K562 (cell line): ENCODE results near the gene PKHD1. TPM values are rescaled to one million over a fixed set of nuclear protein-coding genes. Genes with fewer than 3 reads are reported as not detected.

Source experiments
- ATAC-seq: fragments of 200-7000 bp; cut with Tn5 transposase; 3 replicates; pipeline ENCODE4 v1.9.1; 2020; ENCODE audit warnings: moderate library complexity
- BruUV-seq: library from RNA; stranded (reverse); fragments of 400-500 nt; replicated peaks from 2 replicates; lab custom pipeline; 2021; lab: Mats Ljungman, UMichigan
- CTCF ChIA-PET: fragments of 300-600 bp; formaldehyde crosslinking; extraction: SDS; loops from one replicate; lab custom pipeline; 2021; ENCODE audit warnings: low intra/inter-chr PET ratio; lab: Yijun Ruan, JAX
- POLR2A ChIA-PET: fragments of 300-600, 350-650 bp; sonication (Branson Sonifier 250); formaldehyde crosslinking; extraction: SDS; loops from one replicate; lab custom pipeline; 2021; ENCODE audit warnings: antibody characterized with exemption, inconsistent platforms; lab: Yijun Ruan, JAX
- DNase-seq, 4 experiments: peaks; one replicate each; pipeline versions ENCODE4 v3.0.0 to v3.0.0-alpha.2; 2011 to 2018; ENCODE audit warnings: low spot score in 3 of 4, mixed read lengths in 3 of 4; ENCODE audit errors: extremely low read depth in 1 of 4
- FAIRE-seq: peaks from 2 replicates; lab custom pipeline; 2011; peaks lifted over from hg19 to GRCh38; lab: Jason Lieb, UNC
- H2AFZ ChIP-seq: 2 replicates; pipeline ENCODE4 v1.6.0; 2011; ENCODE audit warnings: low read depth, low read length, control low read depth, inconsistent platforms
- H3K27ac ChIP-seq: fragments of 200-600 bp; 3 replicates; pipeline ENCODE4 v1.8.0; 2011; ENCODE audit warnings: low read depth, mild to moderate bottlenecking, control low read depth, inconsistent platforms, low read length, moderate library complexity, mixed read lengths; ENCODE audit errors: extremely low read depth
- H3K27me3 ChIP-seq, 2 experiments: fragments of 300-600 bp in 1 of 2; 2 replicates in 1 of 2; 3 replicates in 1 of 2; pipeline versions ENCODE4 v1.6.0 to v1.8.0; 2011; ENCODE audit warnings: inconsistent platforms in 2 of 2, low read length in 2 of 2, mild to moderate bottlenecking in 1 of 2, mixed read lengths in 1 of 2, moderate library complexity in 1 of 2; ENCODE audit not compliant: control insufficient read depth in 2 of 2, insufficient read depth in 2 of 2
- H3K36me3 ChIP-seq: fragments of 300-600 bp; 3 replicates; pipeline ENCODE4 v1.8.0; 2011; ENCODE audit warnings: mild to moderate bottlenecking, low read length, inconsistent platforms; ENCODE audit not compliant: control insufficient read depth, insufficient read depth
- H3K4me1 ChIP-seq, 2 experiments: fragments of 200-600 bp in 1 of 2; replicated peaks in 1 of 2; 2 replicates in 1 of 2; 3 replicates in 1 of 2; pipeline versions ENCODE4 v1.5.1 to v1.8.0; 2011; ENCODE audit warnings: inconsistent platforms in 2 of 2, low read length in 2 of 2, mild to moderate bottlenecking in 1 of 2, mixed read lengths in 1 of 2, moderate library complexity in 1 of 2; ENCODE audit not compliant: control insufficient read depth in 2 of 2, insufficient read depth in 2 of 2
- H3K4me2 ChIP-seq: 2 replicates; pipeline ENCODE4 v1.6.1; 2011; ENCODE audit warnings: low read length, control low read depth, inconsistent platforms, mixed read lengths; ENCODE audit not compliant: insufficient read depth
- H3K4me3 ChIP-seq: fragments of 200-600 bp; sonication (generic), shearing (Covaris generic); 2 replicates; pipeline ENCODE4 v1.5.1; 2016; ENCODE audit warnings: control low read depth, inconsistent platforms
- H3K79me2 ChIP-seq: fragments of 200-600 bp; 3 replicates; pipeline ENCODE4 v1.8.0; 2011; ENCODE audit warnings: low read length, inconsistent platforms; ENCODE audit not compliant: control insufficient read depth, insufficient read depth
- H3K9ac ChIP-seq, 2 experiments: 2 replicates each; pipeline versions ENCODE4 v1.6.0 to v1.6.1; 2011; ENCODE audit warnings: low read depth in 2 of 2, low read length in 2 of 2, control low read depth in 1 of 2, inconsistent platforms in 1 of 2, mild to moderate bottlenecking in 1 of 2, mixed read lengths in 1 of 2; ENCODE audit not compliant: insufficient read depth in 1 of 2
- H3K9me1 ChIP-seq: one replicate; pipeline ENCODE4 v1.6.0; 2011; ENCODE audit warnings: inconsistent platforms, mild to moderate bottlenecking, low read length, moderate library complexity; ENCODE audit not compliant: control insufficient read depth, insufficient read depth
- H3K9me3 ChIP-seq: replicated peaks from 2 replicates; pipeline ENCODE4 v1.5.1; 2011; ENCODE audit warnings: low read depth, low read length, inconsistent platforms; ENCODE audit not compliant: control insufficient read depth, insufficient read depth
- H4K20me1 ChIP-seq: replicated peaks from 2 replicates; pipeline ENCODE4 v1.6.1; 2011; ENCODE audit warnings: low read length, inconsistent platforms, mixed read lengths; ENCODE audit not compliant: control insufficient read depth, insufficient read depth
- BMI1 ChIP-seq: fragments of 150-350 bp; IDR thresholded peaks from 2 replicates; pipeline ENCODE4 v1.6.1; 2014; ENCODE audit warnings: low read length
- DEAF1 ChIP-seq: fragments of 450-650 bp; formaldehyde crosslinking; IDR thresholded peaks from 2 replicates; pipeline ENCODE4 v1.4.0; 2020; ENCODE audit warnings: mild to moderate bottlenecking, moderate library complexity
- DNMT1 ChIP-seq: fragments of 450-650 bp; IDR thresholded peaks from 2 replicates; pipeline ENCODE4 v1.6.1; 2016; ENCODE audit warnings: antibody characterized with exemption, mild to moderate bottlenecking
- HINFP ChIP-seq: fragments of 450-650 bp; conservative IDR thresholded peaks from 2 replicates; pipeline ENCODE4 v1.6.1; 2016; ENCODE audit warnings: missing genetic modification characterization, low read depth, mild to moderate bottlenecking, control low read depth, missing compliant biosample characterization
- USF2 ChIP-seq: sonication (generic); formaldehyde crosslinking; IDR thresholded peaks from 2 replicates; pipeline ENCODE4 v1.5.0; 2020; ENCODE audit warnings: missing genetic modification reagents
- ZNF79 ChIP-seq: fragments of 250-450 bp; sonication (Bioruptor Pico); IDR thresholded peaks from 2 replicates; pipeline ENCODE4 v1.4.0; 2020; ENCODE audit warnings: low read depth, mild to moderate bottlenecking, moderate library complexity
- in situ Hi-C: fragments of 300-500 bp; cut with MboI; formaldehyde crosslinking; loops from 4 replicates; pipeline ENCODE4 v1.15.0; 2018; ENCODE audit warnings: inconsistent platforms, mixed read lengths
- intact Hi-C: fragments of 100-400 bp; cut with micrococcal nuclease; formaldehyde crosslinking; loops from 2 replicates; pipeline ENCODE4 v1.14.2; 2022
- polyA plus RNA-seq, 8 experiments: library from polyadenylated mRNA; depleted of rRNA in 4 of 8; stranded (reverse) in 5 of 8; unstranded in 3 of 8; fragments of >200 nt; fragmentation: Nextera tagmentation in 2 of 8; fragmentation: Illumina TruSeq in 1 of 8; extraction: Ambion mirVana in 2 of 8; extraction: Trizol in 1 of 8; gene quantifications; 2 replicates each; pipeline versions ENCODE4 v1.2.1 to v1.2.3, GENCODE V29; 2011 to 2014; ENCODE audit warnings: inconsistent platforms in 1 of 8, missing spikeins in 1 of 8
- total RNA-seq, 7 experiments: library from RNA; depleted of rRNA in 6 of 7; stranded (reverse); fragments of >200 nt in 6 of 7; fragmentation: Illumina TruSeq in 2 of 7; extraction: Trizol in 2 of 7; gene quantifications; 2 replicates each; pipeline versions ENCODE4 v1.2.1 to v1.2.3, GENCODE V29; 2011 to 2021; ENCODE audit warnings: low replicate concordance in 1 of 7

Gene PKHD1
- total and polyA plus RNA-seq, 9 of the 15 experiments (the other 6 are each of a cell fraction or from before 2014, with no cell fraction given), result 0.01 to 0.04 (median 0.01) TPM; not detected in 6

GRCh38 chr6:51824940-51825339 lies 262.5 kb downstream of the PKHD1 start (continued):
- no peak for TF ChIP-seq DEAF1
- TF ChIP-seq BMI1, result no peak
- no peak for TF ChIP-seq DNMT1
- TF ChIP-seq USF2 (CRISPR knock-in tag), result no peak

- Histone ChIP-seq H2AFZ (no peak overlapping the region), H3K79me2 (no peaks in the 10 kb centered on the region), H3K27ac (no peak overlapping the region), H3K27me3 (no peaks in the 10 kb centered on the region), H3K9me3 (no peaks in the 10 kb centered on the region), H3K36me3 (no peaks in the 10 kb centered on the region), H3K4me1 (no peaks in the 10 kb centered on the region), H3K4me3 (no peak overlapping the region), H3K9me1 (no peaks in the 10 kb centered on the region), H3K9ac (no peak overlapping the region), H3K4me2 (no peak overlapping the region), H4K20me1 (no peaks in the 10 kb centered on the region)
- ChIA-PET POLR2A (no interaction called here), CTCF (no interaction called here)
- FAIRE-seq, result no peak
- in situ Hi-C loops, result no loop called here
- ATAC-seq, result no peak
- no TSS peak for BruUV-seq
- intact Hi-C loops, result no loop called here
- no peak for DNase-seq
- TF ChIP-seq HINFP (no peak), ZNF79 (CRISPR knock-in tag) (no peak)
Observed at GRCh38 chr6:51820555-51820954, 266.9 kb downstream of the PKHD1 start.
